Tibial nerve (tissue), 4 donors: Measurements from ENCODE around the gene ZRANB2.

Experiments
- CTCF ChIP-seq, 5 experiments: fragments of 200-600 bp in 3 of 5; fragments of 450-650 bp in 2 of 5; sonication (generic) in 3 of 5; IDR thresholded peaks; one replicate each; pipeline ENCODE4 v1.5.1; 2016 to 2019; ENCODE audit warnings: antibody characterized with exemption in 5 of 5, mild to moderate bottlenecking in 3 of 5, moderate library complexity in 2 of 5
- EP300 ChIP-seq, 2 donors: sonication (generic); formaldehyde crosslinking; IDR thresholded peaks; one replicate each; pipeline ENCODE4 v1.6.1; 2017; ENCODE audit warnings: antibody characterized with exemption in 2 of 2, mild to moderate bottlenecking in 1 of 2

DNA sequence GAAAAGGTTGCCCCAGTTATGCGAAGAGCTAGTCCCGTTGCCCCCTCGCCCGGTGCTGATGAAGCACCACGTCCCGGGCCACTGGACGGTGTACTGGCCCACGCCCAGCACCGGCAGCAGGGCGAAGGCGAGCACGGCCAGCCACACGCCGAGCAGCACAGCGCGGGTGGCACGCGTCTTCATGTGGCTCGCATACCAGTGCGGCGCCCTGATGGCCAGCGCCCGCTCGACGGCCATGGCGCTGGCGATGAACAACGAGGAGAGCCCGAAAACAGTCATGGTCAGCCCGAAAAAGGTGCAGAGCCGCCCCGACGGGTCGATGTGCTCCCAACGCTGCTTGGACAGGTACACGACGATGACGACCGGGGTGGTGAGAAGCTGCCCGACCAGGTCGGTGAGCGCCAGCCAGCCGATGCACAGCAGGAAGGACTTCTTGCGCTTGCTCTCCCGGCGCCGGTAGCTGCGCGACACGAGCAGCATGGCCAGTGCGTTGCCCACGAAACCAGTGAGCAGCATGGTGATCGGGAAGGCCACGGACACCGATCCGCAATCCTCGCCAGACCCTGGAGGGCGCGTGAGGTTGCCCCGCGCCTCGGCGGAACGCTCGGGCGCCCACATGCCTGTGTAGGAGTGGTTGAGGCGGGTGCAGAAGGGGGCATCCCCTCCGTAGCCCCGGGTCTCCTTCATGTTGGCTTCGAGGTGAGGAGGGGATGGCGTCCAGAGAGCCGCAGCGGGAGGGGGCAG is 33.8 kb downstream of the ZRANB2 start:
- no peak for TF ChIP-seq CTCF (IDR thresholded peaks at IDR 0.05)
- TF ChIP-seq EP300 (IDR thresholded peaks at IDR 0.05): no peak
